KMS-11 (cell line): ENCODE measurements around the gene HSF2.

Experiments
- H2AFZ ChIP-seq: fragments of 200-600 bp; sonication (generic); 2 replicates; pipeline ENCODE4 v1.6.1; 2016; ENCODE audit warnings: antibody characterized with exemption, mixed run types, low read depth
- H3K27ac ChIP-seq: fragments of 200-600 bp; sonication (generic); 2 replicates; pipeline ENCODE4 v1.6.1; 2016; ENCODE audit warnings: mild to moderate bottlenecking, mixed run types
- H3K27me3 ChIP-seq: fragments of 200-600 bp; sonication (generic); 2 replicates; pipeline ENCODE4 v1.6.1; 2017; ENCODE audit warnings: mild to moderate bottlenecking, low read depth, mixed run types, moderate library complexity; ENCODE audit not compliant: insufficient read depth
- H3K36me3 ChIP-seq: fragments of 200-600 bp; sonication (generic); 2 replicates; pipeline ENCODE4 v1.6.1; 2017; ENCODE audit warnings: mild to moderate bottlenecking, mixed run types; ENCODE audit not compliant: insufficient read depth
- H3K4me1 ChIP-seq: fragments of 200-600 bp; sonication (generic); 2 replicates; pipeline ENCODE4 v1.6.1; 2016; ENCODE audit warnings: mild to moderate bottlenecking, low read depth, mixed run types; ENCODE audit not compliant: poor library complexity, severe bottlenecking
- H3K4me2 ChIP-seq: fragments of 200-600 bp; sonication (generic); 2 replicates; pipeline ENCODE4 v1.7.0; 2016; ENCODE audit warnings: mild to moderate bottlenecking, mixed run types
- H3K4me3 ChIP-seq: fragments of 200-600 bp; sonication (generic); IDR thresholded peaks from 2 replicates; pipeline ENCODE4 v1.6.1; 2017; ENCODE audit warnings: low read depth, low read length, mixed read lengths; ENCODE audit not compliant: insufficient read depth
- H3K79me2 ChIP-seq: fragments of 200-600 bp; sonication (generic); 2 replicates; pipeline ENCODE4 v1.6.1; 2016; ENCODE audit warnings: low read depth, mixed run types; ENCODE audit not compliant: insufficient read depth
- H3K9ac ChIP-seq: fragments of 200-600 bp; sonication (generic); 2 replicates; pipeline ENCODE4 v1.6.1; 2016; ENCODE audit warnings: mild to moderate bottlenecking, mixed run types
- H4K20me1 ChIP-seq: fragments of 200-600 bp; sonication (generic); 2 replicates; pipeline ENCODE4 v1.6.1; 2016; ENCODE audit warnings: mild to moderate bottlenecking, mixed run types; ENCODE audit not compliant: insufficient read depth
- CTCF ChIP-seq: fragments of 200-600 bp; sonication (generic); conservative IDR thresholded peaks from 2 replicates; pipeline ENCODE4 v1.6.1; 2017; ENCODE audit warnings: low read depth, mild to moderate bottlenecking, antibody characterized with exemption, low read length, moderate library complexity, mixed read lengths

Gene HSF2

GRCh38 chr6:122400462-122401089, 1.1 kb downstream of the HSF2 start:
- H3K4me3 ChIP-seq, result no peak overlapping the region
- no peak overlapping the region for H3K27ac ChIP-seq
- no peak for TF ChIP-seq CTCF
- H3K79me2 ChIP-seq, result peaks cover 39% of the 10 kb centered on the region
- peak overlapping the region; percentile 74; the same call in 1 of the 2 replicates for H3K9ac ChIP-seq
- H3K36me3 ChIP-seq, result no peaks in the 10 kb centered on the region
- peaks cover 4% of the 10 kb centered on the region; the same call in 1 of the 2 replicates for H4K20me1 ChIP-seq
- peaks cover 17% of the 10 kb centered on the region for H3K4me1 ChIP-seq
- no peaks in the 10 kb centered on the region for H3K27me3 ChIP-seq
- peak overlapping the region; percentile 60 for H3K4me2 ChIP-seq
- H2AFZ ChIP-seq, result peak overlapping the region; percentile 76; the same call in 1 of the 2 replicates

- Histone ChIP-seq H3K4me1 (peaks cover 17% of the 10 kb centered on the region), H3K27ac (no peak overlapping the region), H3K4me3 (no peak overlapping the region), H3K4me2 (peak overlapping the region; percentile 60; the same call in 1 of the 2 replicates), H3K36me3 (no peaks in the 10 kb centered on the region), H3K9ac (no peak overlapping the region), H4K20me1 (peaks cover 4% of the 10 kb centered on the region; the same call in 1 of the 2 replicates), H3K27me3 (no peaks in the 10 kb centered on the region), H2AFZ (no peak overlapping the region), H3K79me2 (peaks cover 39% of the 10 kb centered on the region)
- TF ChIP-seq CTCF, result no peak
Observed at GRCh38 chr6:122401104-122401503, 1.7 kb downstream of the HSF2 start.

- Histone ChIP-seq H3K4me3 (no peak overlapping the region), H2AFZ (no peak overlapping the region), H3K36me3 (no peaks in the 10 kb centered on the region), H3K4me1 (peaks cover 11% of the 10 kb centered on the region), H3K9ac (no peak overlapping the region), H3K79me2 (peaks cover 48% of the 10 kb centered on the region), H3K27ac (no peak overlapping the region), H3K27me3 (no peaks in the 10 kb centered on the region), H4K20me1 (peaks cover 4% of the 10 kb centered on the region; the same call in 1 of the 2 replicates), H3K4me2 (no peak overlapping the region)
- TF ChIP-seq CTCF, result no peak
Observed at GRCh38 chr6:122404444-122404843, 5.0 kb downstream of the HSF2 start.

- Histone ChIP-seq H3K27ac (no peak overlapping the region), H3K4me1 (peaks cover 11% of the 10 kb centered on the region), H3K36me3 (no peaks in the 10 kb centered on the region), H3K4me3 (no peak overlapping the region), H4K20me1 (peaks cover 4% of the 10 kb centered on the region; the same call in 1 of the 2 replicates), H2AFZ (no peak overlapping the region), H3K27me3 (no peaks in the 10 kb centered on the region), H3K4me2 (no peak overlapping the region), H3K9ac (no peak overlapping the region), H3K79me2 (peaks cover 49% of the 10 kb centered on the region)
- no peak for TF ChIP-seq CTCF
Observed at GRCh38 chr6:122405417-122405816, 6.0 kb downstream of the HSF2 start.
